Right lobe of liver (tissue), 6 donors: ENCODE data around the gene AVL9. TPM values are rescaled to one million over a fixed set of nuclear protein-coding genes. Genes with fewer than 3 reads are reported as not detected.
"Not testable (repeated sequence)": the region's sequence is repeated elsewhere in the genome, so short reads cannot be mapped to it uniquely, and the experiment has no call there.

Experiments used
- ATAC-seq, 4 donors: fragments of 200-7000 bp; cut with Tn5 transposase; one replicate each; pipeline ENCODE4 v1.9.1; 2020; ENCODE audit warnings: mild to moderate bottlenecking in 4 of 4, moderate library complexity in 4 of 4
- DNase-seq, 3 donors: peaks; one replicate each; pipeline ENCODE4 v3.0.0-alpha.2; 2020
- H3K27ac ChIP-seq, 3 donors: fragments of 200-600 bp; one replicate each; pipeline ENCODE4 v1.8.0; 2022
- H3K27me3 ChIP-seq, 2 donors: fragments of 200-600 bp; one replicate each; pipeline ENCODE4 v1.8.0; 2022
- H3K36me3 ChIP-seq, 4 donors: fragments of 200-600 bp; sonication (generic) in 1 of 4; one replicate each; pipeline versions ENCODE4 v1.5.1 to v1.8.0; 2017 to 2022; ENCODE audit warnings: control low read depth in 1 of 4
- H3K4me1 ChIP-seq, 4 donors: fragments of 200-600 bp; sonication (generic) in 1 of 4; one replicate each; pipeline versions ENCODE4 v1.5.1 to v1.8.0; 2017 to 2022; ENCODE audit warnings: control low read depth in 1 of 4
- H3K4me3 ChIP-seq, 3 donors: fragments of 200-600 bp; one replicate each; pipeline ENCODE4 v1.8.0; 2022
- H3K9me3 ChIP-seq, 4 donors: fragments of 200-600 bp; sonication (generic) in 1 of 4; one replicate each; pipeline versions ENCODE4 v1.5.1 to v1.8.0; 2017 to 2022; ENCODE audit warnings: control low read depth in 1 of 4
- intact Hi-C, 2 donors: fragments of 100-400 bp; cut with DNase I; formaldehyde crosslinking; loops; one replicate each; pipeline versions ENCODE4 v1.11.2 to v1.14.1; 2022
- total RNA-seq, 6 experiments: library from RNA; depleted of rRNA in 2 of 6; stranded (reverse); fragments of >200 nt in 2 of 6; fragmentation: NEBNext Ultra II Directional in 3 of 6; extraction: Animal tissue kit (Norgen Biotek cat#: 25700) in 3 of 6; gene quantifications; one replicate each; pipeline versions ENCODE4 v1.1.0 to v1.2.4, GENCODE V29; 2016 to 2023
- donor health status: DM: no; HTN: yes; CAD: no.
- donor health status: DM: no; HTN: no; CAD: no.
- donor health status: DM: no; HTN: no; CAD: no.
- donor health status: DM: no; HTN: yes; CAD: no.
- donor health status: DM: no; HTN: yes; CAD: no.

AVL9 gene
- total RNA-seq, 6 experiments from 2014 or later: 12.5 to 22.9 (median 15.3) TPM

DNA sequence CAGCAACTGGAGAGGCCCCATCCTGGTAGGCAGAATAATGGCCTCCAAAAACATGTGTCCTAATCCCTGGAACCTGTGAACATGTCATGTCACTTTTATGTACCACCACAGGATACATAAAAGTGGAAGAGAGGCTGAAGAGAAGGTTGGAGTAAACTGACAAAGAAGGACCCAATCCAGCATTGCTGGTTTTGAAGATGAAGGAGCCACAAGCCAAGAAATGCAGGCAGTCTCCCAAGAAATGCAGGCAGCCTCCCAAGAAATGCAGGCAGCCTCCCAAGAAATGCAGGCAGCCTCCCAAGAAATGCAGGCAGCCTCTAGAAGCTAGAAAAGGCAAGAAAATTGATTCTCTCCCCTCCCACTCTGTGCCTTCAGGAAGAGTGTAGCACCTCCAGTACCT lies 142.3 kb downstream of the AVL9 start:
- H3K27me3 ChIP-seq, DNase-seq, ATAC-seq, intact Hi-C loops, H3K9me3 ChIP-seq, H3K4me3 ChIP-seq, H3K27ac ChIP-seq, H3K4me1 ChIP-seq, H3K36me3 ChIP-seq: not testable (repeated sequence)

Other genes with a start within 250 kb of the AVL9 start
- 10 to 100 TPM in 5 of 6 experiments, 1 to 10 TPM in 1; 8.7 to 26.2 (median 21.8) TPM for gene LSM5, start 5.1 kb upstream of the AVL9 start, total RNA-seq